Smooth muscle cell (in vitro differentiated cells): ENCODE results near the gene CUL4A. TPM values are rescaled to one million over a fixed set of nuclear protein-coding genes. Genes with fewer than 3 reads are reported as not detected.

ENCODE experiments used
- DNase-seq: peaks from one replicate; lab custom pipeline; 2025; ENCODE audit not compliant: unreplicated experiment; lab: John Stamatoyannopoulos, UW
- H2AFZ ChIP-seq: fragments of 200-600 bp; sonication (generic); 2 replicates; pipeline ENCODE4 v1.6.0; 2016; ENCODE audit warnings: antibody characterized with exemption, low read depth, mild to moderate bottlenecking
- H3F3A ChIP-seq: fragments of 200-600 bp; sonication (generic); 2 replicates; pipeline ENCODE4 v1.6.0; 2017; ENCODE audit warnings: antibody characterized with exemption, low read depth
- H3K27ac ChIP-seq: fragments of 200-600 bp; sonication (generic); 2 replicates; pipeline ENCODE4 v1.5.1; 2016; ENCODE audit warnings: low read depth, mild to moderate bottlenecking
- H3K27me3 ChIP-seq: fragments of 200-600 bp; sonication (generic); 2 replicates; pipeline ENCODE4 v1.6.1; 2016; ENCODE audit warnings: low read depth, mild to moderate bottlenecking
- H3K36me3 ChIP-seq: fragments of 200-600 bp; sonication (generic); 2 replicates; pipeline ENCODE4 v1.5.1; 2016; ENCODE audit warnings: low read depth
- H3K4me1 ChIP-seq: fragments of 200-600 bp; sonication (generic); 2 replicates; pipeline ENCODE4 v1.5.1; 2016; ENCODE audit warnings: low read depth
- H3K4me2 ChIP-seq: fragments of 200-600 bp; sonication (generic); 2 replicates; pipeline ENCODE4 v1.6.0; 2016; ENCODE audit warnings: mild to moderate bottlenecking
- H3K4me3 ChIP-seq: fragments of 200-600 bp; sonication (generic); 2 replicates; pipeline ENCODE4 v1.5.1; 2016; ENCODE audit warnings: mild to moderate bottlenecking
- H3K79me2 ChIP-seq: fragments of 200-600 bp; sonication (generic); 2 replicates; pipeline ENCODE4 v1.6.0; 2016; ENCODE audit warnings: low read depth, mild to moderate bottlenecking
- H3K9ac ChIP-seq: fragments of 200-600 bp; sonication (generic); 2 replicates; pipeline ENCODE4 v1.6.0; 2016; ENCODE audit warnings: low read depth
- H3K9me3 ChIP-seq: fragments of 200-600 bp; sonication (generic); replicated peaks from 2 replicates; pipeline ENCODE4 v1.5.1; 2016; ENCODE audit warnings: low read depth
- H4K20me1 ChIP-seq: fragments of 200-600 bp; sonication (generic); 2 replicates; pipeline ENCODE4 v1.6.0; 2016; ENCODE audit warnings: low read depth
- WGBS: methylation state at CpG from one replicate; pipeline ENCODE4 v1.1.7; 2016; ENCODE audit warnings: low lambda C conversion rate; 5-methylcytosine and 5-hydroxymethylcytosine counted together
- polyA plus RNA-seq: library from polyadenylated mRNA; unstranded; fragments of >200 nt; fragmentation: Nextera tagmentation; extraction: Ambion mirVana; gene quantifications from 2 replicates; pipeline ENCODE4 v1.2.1, GENCODE V29; 2016
- total RNA-seq: library from RNA; depleted of rRNA; stranded (reverse); fragments of >200 nt; gene quantifications from 2 replicates; pipeline ENCODE4 v1.2.3, GENCODE V29; 2014
- TF ChIP-seq, protein P1 (sequence below): fragments of 200-600 bp; sonication (generic); IDR thresholded peaks from 2 replicates; pipeline ENCODE4 v1.5.1; 2017; ENCODE audit warnings: borderline replicate concordance, mild to moderate bottlenecking, antibody characterized with exemption; ENCODE audit not compliant: insufficient read depth, poor library complexity, severe bottlenecking

Gene CUL4A
- total and polyA plus RNA-seq, 2 experiments from 2014 or later = 40.3 to 62.7 TPM

DNA sequence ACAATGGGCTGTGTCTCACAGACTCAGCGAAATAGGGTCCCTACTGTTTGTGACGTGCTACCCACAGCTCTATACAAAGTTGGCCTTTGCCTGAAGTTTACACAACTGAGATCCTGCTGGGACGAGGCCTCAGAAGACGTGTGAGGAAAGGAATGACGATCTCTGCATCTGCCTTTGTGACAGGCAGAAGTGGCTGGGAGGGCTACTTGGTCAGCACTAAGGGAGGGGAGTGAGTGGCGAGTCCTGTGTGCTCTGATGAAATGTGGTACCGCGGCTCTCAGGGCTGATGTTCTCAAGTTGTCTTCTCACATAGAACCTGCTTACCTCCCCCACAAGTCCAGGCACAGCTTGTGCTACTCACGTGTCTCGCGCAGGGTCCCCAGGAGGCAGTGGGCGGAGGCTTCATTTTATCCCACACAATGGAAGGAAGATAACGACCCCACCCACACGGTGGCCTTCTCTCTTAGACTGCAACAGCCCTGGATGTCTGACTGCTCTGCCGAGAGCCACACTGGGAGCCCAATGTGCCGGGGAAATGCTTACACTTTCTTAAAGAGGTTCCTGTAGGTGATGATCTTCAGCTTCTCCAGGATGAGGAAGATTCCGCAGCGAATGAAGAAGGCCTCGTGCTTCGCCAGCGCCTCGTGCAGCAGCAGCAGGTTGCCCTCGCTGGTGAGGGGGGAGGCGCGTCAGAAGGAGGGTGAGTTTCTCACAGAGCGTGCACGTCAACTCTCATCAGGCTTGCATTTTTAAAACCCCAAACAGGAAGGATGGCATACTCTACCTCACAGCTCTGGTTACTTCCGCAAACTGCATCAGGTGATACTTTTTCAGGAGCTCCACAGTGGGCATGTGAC lies 29.8 kb upstream of the CUL4A start:
- Histone ChIP-seq H3F3A (no peaks in the 10 kb centered on the region), H3K4me2 (no peak overlapping the region)
- TF ChIP-seq, protein P1, sequence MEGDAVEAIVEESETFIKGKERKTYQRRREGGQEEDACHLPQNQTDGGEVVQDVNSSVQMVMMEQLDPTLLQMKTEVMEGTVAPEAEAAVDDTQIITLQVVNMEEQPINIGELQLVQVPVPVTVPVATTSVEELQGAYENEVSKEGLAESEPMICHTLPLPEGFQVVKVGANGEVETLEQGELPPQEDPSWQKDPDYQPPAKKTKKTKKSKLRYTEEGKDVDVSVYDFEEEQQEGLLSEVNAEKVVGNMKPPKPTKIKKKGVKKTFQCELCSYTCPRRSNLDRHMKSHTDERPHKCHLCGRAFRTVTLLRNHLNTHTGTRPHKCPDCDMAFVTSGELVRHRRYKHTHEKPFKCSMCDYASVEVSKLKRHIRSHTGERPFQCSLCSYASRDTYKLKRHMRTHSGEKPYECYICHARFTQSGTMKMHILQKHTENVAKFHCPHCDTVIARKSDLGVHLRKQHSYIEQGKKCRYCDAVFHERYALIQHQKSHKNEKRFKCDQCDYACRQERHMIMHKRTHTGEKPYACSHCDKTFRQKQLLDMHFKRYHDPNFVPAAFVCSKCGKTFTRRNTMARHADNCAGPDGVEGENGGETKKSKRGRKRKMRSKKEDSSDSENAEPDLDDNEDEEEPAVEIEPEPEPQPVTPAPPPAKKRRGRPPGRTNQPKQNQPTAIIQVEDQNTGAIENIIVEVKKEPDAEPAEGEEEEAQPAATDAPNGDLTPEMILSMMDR = no peak

DNA sequence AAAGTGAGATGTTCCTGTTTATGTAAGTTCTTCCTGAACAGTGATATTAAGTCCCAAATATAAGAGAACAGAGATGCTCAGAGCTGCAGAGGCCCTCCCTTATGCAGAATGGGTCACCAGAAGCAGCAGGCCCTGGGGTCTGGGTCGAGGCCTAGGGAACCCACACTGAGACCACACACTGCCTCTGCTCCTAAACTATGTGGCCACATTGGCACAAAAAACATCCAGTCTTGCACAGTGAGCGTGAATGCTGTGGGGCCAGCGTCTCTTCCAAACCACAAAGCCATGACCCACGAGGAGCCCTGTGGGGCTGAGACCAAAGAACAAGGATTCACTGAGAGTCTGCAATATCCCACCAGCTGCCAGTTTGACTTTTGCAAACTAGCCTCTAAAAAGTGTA lies 27.4 kb upstream of the CUL4A start:
- no peaks in the 10 kb centered on the region for H3K27me3 ChIP-seq

More for the DNA sequence above, 29.8 kb upstream of the CUL4A start:
- DNase-seq = no peak
- no peaks in the 10 kb centered on the region for H3K9me3 ChIP-seq
- no peaks in the 10 kb centered on the region for H4K20me1 ChIP-seq
- no peak overlapping the region for H3K27ac ChIP-seq
- H3K4me3 ChIP-seq = no peak overlapping the region
- WGBS = 93% methylated on average over 28 of the region's 28 CpGs
- peaks cover 12% of the 10 kb centered on the region for H3K36me3 ChIP-seq
- H2AFZ ChIP-seq = no peak overlapping the region
- no peak overlapping the region for H3K9ac ChIP-seq
- H3K4me1 ChIP-seq = peaks cover 16% of the 10 kb centered on the region
- H3K27me3 ChIP-seq = no peaks in the 10 kb centered on the region
- H3K79me2 ChIP-seq = no peaks in the 10 kb centered on the region

DNA sequence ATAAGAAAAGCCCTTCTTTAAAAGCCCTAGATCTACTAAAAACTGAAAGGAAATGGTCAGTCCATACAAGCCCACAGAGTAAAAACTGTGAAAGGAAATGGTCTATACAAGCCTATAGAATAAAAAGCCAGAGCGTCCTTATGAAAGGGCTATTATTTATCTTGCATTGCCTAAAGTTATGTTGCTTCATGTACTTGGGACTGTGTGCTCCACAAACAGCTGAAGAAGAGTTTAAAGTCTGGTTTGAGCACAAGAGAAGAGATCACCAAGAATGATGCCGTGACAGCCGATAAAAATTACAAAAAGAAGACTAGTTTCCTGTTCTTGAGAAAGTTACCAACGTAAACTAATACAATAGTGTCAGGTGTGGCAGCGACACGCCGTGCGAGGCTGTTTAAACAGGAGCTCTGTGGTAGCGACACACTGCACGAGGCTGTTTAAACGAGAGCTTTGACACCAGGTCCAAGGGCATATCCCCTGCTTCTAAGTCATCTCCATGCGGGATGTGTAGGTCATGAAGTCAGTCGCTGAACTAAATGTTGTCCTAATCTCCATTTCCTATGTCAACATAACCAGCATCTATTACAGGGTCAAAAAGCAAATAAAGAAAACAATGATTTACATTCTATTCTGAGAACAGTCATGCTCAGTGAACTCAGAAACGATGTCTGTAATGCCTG lies 25.8 kb upstream of the CUL4A start:
- Histone ChIP-seq H4K20me1 (no peaks in the 10 kb centered on the region), H3F3A (no peaks in the 10 kb centered on the region), H2AFZ (no peak overlapping the region), H3K27ac (no peak overlapping the region), H3K4me2 (no peak overlapping the region), H3K79me2 (no peaks in the 10 kb centered on the region), H3K9me3 (no peaks in the 10 kb centered on the region), H3K9ac (no peak overlapping the region), H3K36me3 (peaks cover 4% of the 10 kb centered on the region), H3K4me1 (peaks cover 9% of the 10 kb centered on the region), H3K27me3 (no peaks in the 10 kb centered on the region), H3K4me3 (no peak overlapping the region)
- TF ChIP-seq, protein P1 = no peak
- 99% methylated on average over 14 of the region's 14 CpGs for WGBS
- DNase-seq = no peak

More for the DNA sequence above, 27.4 kb upstream of the CUL4A start:
- Histone ChIP-seq H3K4me2 (no peak overlapping the region), H3K9ac (no peak overlapping the region), H3K4me1 (peaks cover 16% of the 10 kb centered on the region), H3K9me3 (no peaks in the 10 kb centered on the region), H3K27ac (no peak overlapping the region), H4K20me1 (no peaks in the 10 kb centered on the region), H3K79me2 (no peaks in the 10 kb centered on the region), H3F3A (no peaks in the 10 kb centered on the region), H3K4me3 (no peak overlapping the region), H3K36me3 (peaks cover 12% of the 10 kb centered on the region), H2AFZ (no peak overlapping the region)
- WGBS = 96% methylated on average over 4 of the region's 4 CpGs
- DNase-seq = no peak
- TF ChIP-seq, protein P1 = no peak
